ENCODE data around the gene IRX4.

IRX4 gene

DNA sequence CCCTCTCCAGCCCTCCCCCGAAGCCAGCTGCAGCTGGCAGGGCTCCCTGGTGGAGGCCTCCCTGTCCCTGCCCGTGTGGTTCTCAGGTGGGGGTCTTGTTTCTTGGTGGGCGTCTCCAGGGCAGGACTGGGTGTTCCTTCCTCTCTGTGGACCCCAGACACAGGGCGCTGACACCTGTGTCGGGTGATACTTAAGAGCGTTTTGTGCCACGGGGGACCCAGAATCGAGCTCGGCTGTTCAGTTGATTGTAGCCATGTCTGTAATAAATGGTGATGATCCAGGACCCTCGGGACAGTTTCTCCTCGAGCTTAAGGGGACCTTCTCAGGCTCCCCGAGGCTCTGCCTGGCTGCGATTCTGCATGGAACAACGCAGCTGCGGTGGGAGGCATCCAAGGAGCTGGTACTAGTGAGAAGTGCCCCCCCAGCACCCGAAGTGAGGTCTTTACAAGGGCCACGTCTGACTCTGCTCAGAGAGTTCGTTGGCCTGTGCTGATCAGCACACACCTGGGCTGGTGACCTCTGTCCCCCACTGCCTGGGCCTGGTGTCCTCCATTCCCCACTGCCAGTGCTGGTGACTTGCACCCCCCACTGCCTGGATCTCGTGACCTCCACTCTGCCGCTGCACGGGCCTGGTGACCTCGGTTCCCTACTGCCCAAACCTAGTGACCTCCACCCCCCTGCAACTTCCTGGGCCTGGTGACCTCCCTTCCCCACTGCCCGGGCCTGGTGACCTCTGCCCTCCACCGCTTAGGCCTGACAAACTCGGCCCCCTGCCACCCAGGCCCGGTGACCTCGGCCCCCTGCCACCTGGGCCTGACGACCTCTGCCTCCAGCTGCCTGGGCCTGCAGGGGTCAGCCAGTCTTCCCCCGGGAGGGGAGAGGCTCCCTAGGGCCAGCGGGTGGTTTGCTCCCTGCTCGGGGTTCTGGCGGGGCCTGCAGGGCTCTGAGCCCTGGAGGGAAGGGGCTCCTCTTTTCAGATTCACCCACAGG is 45.5 kb downstream of the IRX4 start:
- no peak for DNase-seq (ENCODE audit: low read depth in 2 of 2)

DNA sequence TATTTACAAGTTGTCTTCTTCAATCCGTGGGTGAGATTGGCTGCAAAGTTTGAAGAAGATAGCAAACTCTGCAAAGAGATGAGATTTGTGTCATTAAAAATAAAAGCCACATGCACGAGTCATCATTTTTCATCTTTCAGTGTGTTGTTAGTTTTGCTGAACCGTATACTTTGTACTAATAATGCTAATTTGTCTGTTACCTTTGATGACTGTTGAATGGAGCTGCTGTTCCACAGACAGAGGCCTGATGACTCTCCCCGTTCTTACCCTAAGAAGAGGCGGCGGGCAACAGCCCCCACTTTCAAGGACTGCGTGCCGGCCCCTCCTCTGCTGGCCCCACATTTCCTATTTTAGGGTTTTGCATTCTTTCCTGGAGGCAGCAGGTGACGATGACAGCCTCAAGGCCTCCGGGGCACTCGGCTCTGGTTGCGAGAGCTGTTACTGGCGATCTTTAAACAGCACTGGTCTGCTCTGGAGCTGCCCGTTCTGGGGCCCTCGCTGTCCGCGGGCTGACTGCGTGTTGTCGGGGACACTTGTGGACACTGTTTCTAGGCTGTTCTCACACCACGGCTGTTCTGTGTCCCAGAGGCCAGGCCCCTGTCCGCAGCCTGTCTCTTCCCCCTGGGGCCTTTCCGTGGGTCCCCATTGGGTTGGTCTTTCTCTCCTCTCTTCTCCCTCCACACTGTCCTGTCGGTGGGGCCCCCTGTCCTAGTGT is 46.4 kb downstream of the IRX4 start:
- no peak for DNase-seq (ENCODE audit: low read depth in 2 of 2)

- no peak for DNase-seq (ENCODE audit: low read depth in 2 of 2)
These were observed 47.3 kb downstream of the IRX4 start for GRCh38 chr5:1835431-1835830.

- no peak for DNase-seq (ENCODE audit: low read depth in 2 of 2)
These were observed 47.9 kb downstream of the IRX4 start for GRCh38 chr5:1834721-1835429.

DNA sequence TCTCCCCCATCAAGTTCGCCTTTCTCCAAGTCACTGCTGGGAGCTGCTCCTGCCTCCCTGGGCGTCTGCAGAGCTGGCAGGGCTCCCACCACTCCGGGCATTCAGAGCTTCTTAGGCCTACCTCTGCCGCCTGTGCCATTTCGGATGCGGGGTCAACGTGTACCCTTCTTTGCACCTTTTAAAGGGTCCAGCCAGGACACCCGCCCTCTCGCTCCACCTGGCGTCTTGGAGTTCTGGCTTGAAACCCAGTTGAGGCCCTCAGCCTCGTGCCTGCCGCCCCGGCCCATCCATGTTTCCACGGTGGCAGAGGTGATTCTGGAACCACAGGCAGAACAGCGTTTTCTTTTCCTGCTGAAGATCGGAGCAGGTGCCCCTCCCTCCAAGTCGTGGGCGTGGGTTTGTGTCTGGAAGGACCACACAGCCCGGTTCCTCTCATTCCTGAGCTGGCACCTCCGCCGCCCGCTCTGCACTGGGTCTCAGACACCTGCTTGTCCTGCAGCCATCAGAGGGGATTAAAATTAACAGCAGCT is 48.6 kb downstream of the IRX4 start:
- DNase-seq (ENCODE audit: low read depth in 2 of 2), result no peak

- DNase-seq (ENCODE audit: low read depth in 2 of 2), result no peak
These were observed 49.3 kb downstream of the IRX4 start for GRCh38 chr5:1833264-1834021.

DNA sequence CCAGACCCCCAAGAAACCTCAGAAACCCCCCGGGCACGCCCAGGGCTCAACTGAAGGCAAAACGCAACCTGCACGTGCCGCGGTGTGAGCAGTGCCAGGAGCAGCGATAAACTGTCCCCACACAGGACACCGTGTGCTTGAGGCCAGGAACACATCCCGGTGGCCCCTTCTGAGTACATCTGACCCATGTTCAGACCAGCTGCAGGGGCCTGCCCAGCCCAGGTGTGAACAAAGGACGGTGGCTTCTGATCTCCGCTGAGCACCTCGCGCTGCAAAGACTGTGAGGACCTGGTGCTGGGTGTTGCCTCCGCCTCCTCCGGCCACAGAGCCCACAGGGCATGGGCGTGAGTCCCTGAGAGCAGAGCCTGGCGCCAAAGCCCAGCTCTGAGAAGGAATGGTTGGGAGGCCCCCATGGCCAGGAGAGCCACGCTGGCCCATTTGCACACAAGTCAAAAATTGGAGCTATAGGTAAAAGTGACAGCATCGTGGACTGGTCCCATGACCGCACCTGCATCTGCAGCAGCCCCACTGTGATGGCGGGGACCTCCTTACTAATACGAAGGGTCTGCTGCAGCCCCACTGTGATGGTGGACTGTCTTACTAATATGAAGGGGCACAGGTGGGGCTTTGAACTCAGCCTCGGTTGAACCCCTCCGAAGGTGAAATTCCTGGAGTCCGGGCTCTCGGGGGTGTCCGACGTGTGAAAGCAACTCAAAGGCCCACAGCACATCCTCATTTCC is 50.0 kb downstream of the IRX4 start:
- no peak for DNase-seq (ENCODE audit: low read depth in 2 of 2)

GRCh38 chr5:1831677-1832313 is 50.9 kb downstream of the IRX4 start:
- no peak for DNase-seq (ENCODE audit: low read depth in 2 of 2)

GRCh38 chr5:1831257-1831656 is 51.5 kb downstream of the IRX4 start:
- no peak for DNase-seq (ENCODE audit: low read depth in 2 of 2)

DNA sequence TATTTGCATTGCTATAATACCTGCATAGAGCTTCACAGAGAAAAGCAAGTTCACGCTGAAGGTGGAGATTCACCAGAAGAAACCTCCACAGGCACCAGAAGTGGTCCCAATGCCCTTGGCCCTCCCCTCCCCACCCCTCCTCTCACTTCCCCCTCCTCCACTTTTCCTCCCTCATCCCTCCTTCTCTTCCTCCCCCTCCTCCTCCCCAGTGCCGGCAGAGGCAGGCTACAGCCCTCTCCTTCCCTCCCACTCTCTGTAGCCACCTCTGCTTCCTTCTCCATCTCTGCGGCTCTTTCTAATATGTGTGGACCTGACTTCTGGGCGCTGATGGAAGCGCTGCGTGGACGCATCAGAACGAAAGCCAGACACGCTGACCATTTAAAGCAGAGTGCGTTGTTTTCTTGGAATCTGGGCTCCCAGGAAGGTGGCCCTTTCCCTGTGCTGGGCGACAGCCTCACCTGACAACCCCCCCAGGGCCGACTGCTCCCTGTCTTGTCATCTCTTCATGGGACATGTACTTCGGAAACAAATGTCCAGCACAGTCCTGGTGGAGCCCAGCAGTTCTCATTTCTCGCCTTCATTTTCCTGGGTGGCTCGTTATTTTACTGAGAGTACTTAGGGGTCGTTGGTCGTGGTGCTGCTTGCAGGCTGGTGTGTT is 52.0 kb downstream of the IRX4 start:
- no peak for DNase-seq (ENCODE audit: low read depth in 2 of 2)

- no peak for DNase-seq (ENCODE audit: low read depth in 2 of 2)
These were observed 54.8 kb downstream of the IRX4 start for GRCh38 chr5:1827886-1828397.
